Anterior cingulate cortex (tissue), 58 donors: ENCODE data around the gene GPR135.
A peak's percentile ranks its signal among the peaks of the same experiment; 100 is the strongest.
"Not testable (repeated sequence)": the region's sequence is repeated elsewhere in the genome, so short reads cannot be mapped to it uniquely, and the experiment has no call there.

Source experiments
- DNase-seq, 58 donors: peaks; one replicate each; lab custom pipeline; 2025; lab: John Stamatoyannopoulos, UW

The GPR135 gene

GRCh38 chr14:59480166-59480565, 15.0 kb upstream of the GPR135 start:
- no peak for DNase-seq

DNA sequence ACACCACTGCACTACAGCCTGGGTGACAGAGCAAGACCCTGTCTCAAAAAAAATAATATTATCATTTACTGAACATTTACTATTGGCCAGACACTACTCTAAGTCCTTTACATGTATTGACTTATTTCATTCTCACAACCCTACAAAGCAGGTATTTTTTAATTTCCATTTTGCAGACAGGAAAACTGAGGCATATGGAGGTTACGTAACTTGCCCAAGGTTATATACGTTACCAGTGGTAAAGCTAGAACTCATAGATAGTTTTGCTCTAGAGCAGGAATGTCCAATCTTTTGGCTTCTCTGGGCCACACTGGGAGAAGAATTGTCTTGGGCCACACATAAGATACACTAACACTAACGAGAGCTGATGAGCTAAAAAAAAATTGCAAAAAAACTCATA, 13.4 kb upstream of the GPR135 start:
- DNase-seq = no peak

GRCh38 chr14:59475709-59476108, 10.5 kb upstream of the GPR135 start:
- DNase-seq = no peak

- DNase-seq = no peak
These were observed 9.0 kb upstream of the GPR135 start for GRCh38 chr14:59474172-59474571.

DNA sequence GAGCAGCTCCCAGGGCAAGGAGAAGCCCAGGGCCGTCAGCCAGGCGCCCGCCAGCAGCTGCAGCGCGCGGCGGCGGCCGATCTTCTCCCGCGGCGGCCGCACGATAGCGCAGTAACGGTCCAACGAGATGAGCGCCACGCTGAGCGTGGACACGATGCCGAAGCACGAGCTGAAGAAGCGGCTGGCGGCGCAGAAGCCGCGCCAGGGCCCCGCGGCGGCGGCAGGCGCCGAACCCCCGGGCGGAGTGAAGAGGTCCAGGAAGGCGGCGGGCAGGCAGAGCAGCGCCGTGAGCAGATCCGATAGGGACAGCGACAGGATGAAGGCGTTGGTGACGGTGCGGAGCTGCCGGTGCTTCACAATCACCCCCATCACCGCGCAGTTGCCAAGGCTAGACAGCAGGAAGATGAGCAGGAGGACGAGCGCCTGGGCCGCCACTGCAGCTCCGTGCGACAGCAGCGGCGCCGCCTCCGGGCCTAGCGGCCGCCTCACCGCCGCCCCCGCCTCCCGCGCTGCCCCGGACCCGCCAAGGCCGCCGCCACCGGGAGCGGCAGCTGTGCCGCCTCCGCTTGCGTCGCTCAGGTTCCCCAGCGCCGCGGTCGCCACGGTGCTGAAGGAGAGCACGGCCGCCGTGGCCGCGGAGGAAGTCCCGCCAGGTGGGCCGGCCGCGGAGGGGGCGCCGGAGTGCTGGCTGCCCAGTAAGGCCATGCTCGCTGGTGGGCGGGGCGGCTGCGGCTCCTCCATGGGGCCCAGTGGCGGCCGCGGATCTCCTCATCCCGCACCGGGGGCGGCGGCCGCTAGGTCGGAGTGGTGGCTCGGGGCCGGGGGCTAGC, 479 bp downstream of the GPR135 start:
- DNase-seq = peak in 46 of 58 donors; percentile 18 to 81 (median 60)

DNA sequence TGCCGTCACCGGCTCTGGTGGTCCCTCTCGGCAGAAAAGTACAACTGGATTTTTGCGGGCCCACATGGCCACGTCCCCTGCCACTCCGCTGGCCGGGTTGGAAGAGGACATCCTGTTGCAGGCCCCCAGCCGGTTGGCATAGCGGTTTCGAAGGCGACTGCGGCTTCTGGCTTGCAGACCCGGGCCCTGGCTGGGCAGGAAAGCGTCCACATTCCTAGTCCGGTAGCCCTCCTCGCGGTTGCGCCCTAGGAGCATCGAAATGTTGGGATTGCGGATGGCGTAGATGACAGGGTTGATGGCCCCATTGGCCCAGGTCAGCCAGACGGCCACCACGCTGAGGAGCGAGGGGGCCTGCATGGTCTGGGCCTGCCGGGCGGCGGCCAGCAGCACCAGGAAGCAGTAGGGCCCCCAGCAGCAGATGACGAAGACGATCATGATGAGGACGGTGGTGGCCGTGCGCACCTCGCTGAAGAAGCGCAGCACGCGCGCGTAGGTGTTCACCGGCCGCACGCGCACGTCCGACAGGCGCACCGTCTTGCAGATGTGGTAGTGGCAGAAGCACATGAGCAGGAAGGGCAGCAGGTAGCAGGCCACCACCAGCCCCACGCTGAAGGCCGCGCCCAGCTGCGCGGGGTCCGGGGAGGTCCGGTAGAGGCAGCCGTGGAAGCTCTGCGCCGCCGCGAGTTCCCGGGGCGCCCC, 1.2 kb downstream of the GPR135 start:
- DNase-seq = peak in 14 of 58 donors; percentile 24 to 66 (median 36)

GRCh38 chr14:59461891-59462290, 3.3 kb downstream of the GPR135 start:
- no peak for DNase-seq

DNA sequence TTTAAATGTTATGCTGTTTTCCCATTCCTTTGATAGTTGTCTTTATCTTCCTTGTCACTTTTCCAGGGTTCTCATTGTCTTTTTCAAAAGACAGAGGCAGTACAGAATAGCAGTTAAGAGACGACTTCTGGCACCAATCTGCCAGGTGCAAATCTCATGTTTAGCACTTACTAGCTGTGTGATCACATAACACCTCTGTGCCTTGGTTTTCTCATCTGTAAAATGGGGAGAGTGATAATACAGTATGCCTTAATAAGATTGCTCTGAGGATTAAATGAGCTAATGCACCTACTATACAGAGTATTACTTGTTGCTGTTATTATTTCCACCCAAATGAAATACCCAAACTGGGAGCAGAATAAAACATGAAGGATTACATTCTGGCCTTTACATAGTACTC, 4.8 kb downstream of the GPR135 start:
- no peak for DNase-seq

- DNase-seq = no peak
These were observed 6.7 kb downstream of the GPR135 start for GRCh38 chr14:59458486-59458885.

DNA sequence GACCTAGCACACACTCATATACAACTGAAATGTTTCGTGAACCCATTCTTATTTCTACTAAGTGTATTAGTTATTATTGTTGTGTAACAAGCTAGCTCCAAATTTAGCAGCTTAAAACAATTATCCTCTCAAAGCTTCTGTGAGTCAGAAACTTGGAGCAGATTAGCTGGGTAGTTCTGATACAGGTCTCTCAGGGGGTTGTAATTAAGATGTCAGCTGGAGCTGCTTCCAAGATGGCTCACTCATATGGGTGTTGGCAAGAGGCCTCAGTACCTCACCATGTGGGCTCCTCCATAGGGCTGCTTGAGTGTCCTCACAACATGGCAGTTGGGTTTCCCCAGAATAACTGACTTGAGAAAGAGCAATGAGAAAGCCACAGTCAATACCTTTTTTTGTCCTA, 9.8 kb downstream of the GPR135 start:
- no peak for DNase-seq

- peak in 2 of 58 donors; percentile 7 to 15 for DNase-seq
These were observed 11.0 kb downstream of the GPR135 start for GRCh38 chr14:59454139-59454538.

DNA sequence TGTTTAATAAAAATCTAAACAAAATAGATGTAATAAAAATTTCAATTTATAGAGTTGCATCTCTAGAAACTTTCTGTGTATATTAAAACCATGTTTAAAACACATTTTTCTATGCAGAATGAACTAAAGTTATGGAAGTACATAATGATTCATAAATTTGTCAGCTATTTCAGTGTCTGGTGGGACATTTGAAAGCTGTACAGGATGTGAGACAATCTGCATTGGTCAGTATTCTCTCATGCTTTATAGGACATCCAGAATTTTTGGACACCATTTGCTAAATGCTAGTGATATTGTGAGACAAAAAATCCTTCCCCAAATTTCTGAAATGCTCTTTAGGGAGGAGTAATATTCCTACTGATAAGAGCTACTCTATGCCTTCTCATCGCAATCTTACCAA, 13.3 kb downstream of the GPR135 start:
- no peak for DNase-seq

DNA sequence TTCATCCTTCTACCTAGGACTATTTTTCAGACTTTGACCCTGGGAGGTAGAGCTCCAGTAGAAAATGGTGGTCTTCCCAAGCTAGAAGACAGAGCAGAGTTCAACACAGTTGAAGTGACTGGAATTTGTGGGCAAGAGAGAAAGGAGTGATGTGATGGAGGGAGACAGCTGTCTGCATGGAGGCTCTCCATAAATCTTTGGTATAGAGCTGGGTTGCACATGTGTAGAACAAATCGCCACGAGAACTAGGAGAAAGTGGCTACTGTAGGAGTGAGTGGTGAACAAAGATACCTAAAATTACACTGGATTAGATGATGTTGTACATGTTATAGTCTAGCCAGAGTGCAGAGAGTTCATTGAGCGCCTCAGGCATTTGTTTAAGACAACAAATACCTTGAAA, 14.5 kb downstream of the GPR135 start:
- no peak for DNase-seq

GRCh38 chr14:59448673-59449072, 16.5 kb downstream of the GPR135 start:
- DNase-seq = not testable (repeated sequence)

- DNase-seq = no peak
These were observed 25.8 kb downstream of the GPR135 start for GRCh38 chr14:59439256-59439965.

- DNase-seq = no peak
These were observed 27.0 kb downstream of the GPR135 start for GRCh38 chr14:59438195-59438647.

DNA sequence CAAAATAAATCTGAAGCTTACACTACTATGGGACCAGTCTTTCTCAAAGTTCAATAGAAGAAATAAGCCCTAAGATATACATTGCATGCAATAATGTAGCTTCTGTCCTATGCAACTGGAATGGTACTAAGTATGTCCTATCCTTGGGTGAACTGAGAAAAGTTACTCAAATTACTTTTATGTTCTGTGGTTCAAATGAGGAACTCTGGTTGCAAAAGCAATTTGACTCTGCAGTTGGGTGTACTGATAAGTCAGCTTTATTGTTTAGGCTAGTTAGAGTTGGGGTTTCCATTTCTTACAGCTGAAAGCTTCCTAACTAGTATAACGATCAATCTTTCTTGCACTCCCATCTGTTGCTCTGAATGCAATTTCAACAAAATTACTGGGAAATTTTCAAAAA, 29.2 kb downstream of the GPR135 start:
- DNase-seq = no peak

- DNase-seq = no peak
These were observed 30.1 kb downstream of the GPR135 start for GRCh38 chr14:59435101-59435500.

DNA sequence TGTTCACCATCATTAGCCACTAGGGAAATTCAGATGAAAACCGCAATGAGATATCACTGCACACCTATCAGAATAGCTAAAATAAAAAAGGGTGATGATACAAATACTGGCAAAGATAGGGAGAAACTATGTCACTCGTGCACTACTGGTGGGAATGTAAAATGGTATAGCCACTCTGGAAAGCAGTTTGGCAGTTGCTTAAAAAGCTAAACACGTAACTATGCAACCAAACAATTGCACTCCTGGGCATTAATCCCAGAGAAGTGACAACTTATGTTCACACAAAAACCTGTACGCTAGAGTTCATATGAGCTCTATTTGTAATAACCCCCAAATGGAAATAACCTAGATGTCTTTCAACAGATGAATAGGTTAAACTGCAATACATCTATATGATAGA, 35.4 kb downstream of the GPR135 start:
- no peak for DNase-seq

GRCh38 chr14:59428581-59429012, 36.6 kb downstream of the GPR135 start:
- peak in 3 of 58 donors; percentile 26 to 38 (median 31) for DNase-seq
